ENCODE data around the gene GMDS.

GMDS gene

GRCh38 chr6:1800845-1801244 lies 444.6 kb downstream of the GMDS start:
- DNase-seq (ENCODE audit: low read depth), result no peak

- no peak for DNase-seq (ENCODE audit: low read depth)
These were observed 446.5 kb downstream of the GMDS start for GRCh38 chr6:1798965-1799325.

- no peak for DNase-seq (ENCODE audit: low read depth)
These were observed 447.0 kb downstream of the GMDS start for GRCh38 chr6:1798303-1798964.

GRCh38 chr6:1797801-1798200 lies 447.6 kb downstream of the GMDS start:
- no peak for DNase-seq (ENCODE audit: low read depth)

GRCh38 chr6:1796706-1797529 lies 448.5 kb downstream of the GMDS start:
- DNase-seq (ENCODE audit: low read depth), result no peak

- no peak for DNase-seq (ENCODE audit: low read depth)
These were observed 449.5 kb downstream of the GMDS start for GRCh38 chr6:1795910-1796309.

- DNase-seq (ENCODE audit: low read depth), result no peak
These were observed 452.4 kb downstream of the GMDS start for GRCh38 chr6:1792989-1793388.

- DNase-seq (ENCODE audit: low read depth), result no peak
These were observed 454.7 kb downstream of the GMDS start for GRCh38 chr6:1790684-1791083.

- no peak for DNase-seq (ENCODE audit: low read depth)
These were observed 456.3 kb downstream of the GMDS start for GRCh38 chr6:1789092-1789491.

GRCh38 chr6:1787894-1788293 lies 457.5 kb downstream of the GMDS start:
- DNase-seq (ENCODE audit: low read depth), result no peak

- DNase-seq (ENCODE audit: low read depth), result no peak
These were observed 458.7 kb downstream of the GMDS start for GRCh38 chr6:1786455-1787453.

- DNase-seq (ENCODE audit: low read depth), result no peak
These were observed 461.0 kb downstream of the GMDS start for GRCh38 chr6:1784422-1784884.

- DNase-seq (ENCODE audit: low read depth), result no peak
These were observed 463.6 kb downstream of the GMDS start for GRCh38 chr6:1781817-1782184.

GRCh38 chr6:1781152-1781816 lies 464.1 kb downstream of the GMDS start:
- DNase-seq (ENCODE audit: low read depth), result no peak

GRCh38 chr6:1780251-1780867 lies 465.0 kb downstream of the GMDS start:
- no peak for DNase-seq (ENCODE audit: low read depth)

- DNase-seq (ENCODE audit: low read depth), result no peak
These were observed 466.6 kb downstream of the GMDS start for GRCh38 chr6:1778686-1779235.

GRCh38 chr6:1777921-1778685 lies 467.3 kb downstream of the GMDS start:
- no peak for DNase-seq (ENCODE audit: low read depth)

- DNase-seq (ENCODE audit: low read depth), result no peak
These were observed 470.0 kb downstream of the GMDS start for GRCh38 chr6:1775441-1775840.

- no peak for DNase-seq (ENCODE audit: low read depth)
These were observed 471.0 kb downstream of the GMDS start for GRCh38 chr6:1774226-1774915.

GRCh38 chr6:1773700-1774099 lies 471.7 kb downstream of the GMDS start:
- no peak for DNase-seq (ENCODE audit: low read depth)
